Ishikawa (cell line): ENCODE measurements around the gene CASK.

Experiments used
- CEBPB ChIP-seq: IDR thresholded peaks from 2 replicates; pipeline ENCODE4 v1.6.1; 2012
- CREB1 ChIP-seq: IDR thresholded peaks from 2 replicates; pipeline ENCODE4 v1.6.1; 2012; ENCODE audit warnings: low read depth
- EGR1 ChIP-seq: IDR thresholded peaks from 2 replicates; pipeline ENCODE4 v1.6.1; 2012
- EP300 ChIP-seq: IDR thresholded peaks from 2 replicates; pipeline ENCODE4 v1.6.1; 2012; ENCODE audit warnings: borderline replicate concordance
- FOXM1 ChIP-seq: IDR thresholded peaks from 2 replicates; pipeline ENCODE4 v1.6.1; 2012; ENCODE audit warnings: low read depth, borderline replicate concordance
- NFIC ChIP-seq: IDR thresholded peaks from 2 replicates; pipeline ENCODE4 v1.6.1; 2012
- RAD21 ChIP-seq: IDR thresholded peaks from 2 replicates; pipeline ENCODE4 v1.6.1; 2012; ENCODE audit warnings: low read depth
- TAF1 ChIP-seq: IDR thresholded peaks from 2 replicates; pipeline ENCODE4 v1.6.1; 2012; ENCODE audit warnings: low read depth, mild to moderate bottlenecking
- TCF12 ChIP-seq: IDR thresholded peaks from 2 replicates; pipeline ENCODE4 v1.6.1; 2012; ENCODE audit warnings: low read depth
- TEAD4 ChIP-seq: IDR thresholded peaks from 2 replicates; pipeline ENCODE4 v1.6.1; 2012
- YY1 ChIP-seq: IDR thresholded peaks from 2 replicates; pipeline ENCODE4 v1.6.1; 2012; ENCODE audit warnings: low read depth
- ZBTB7A ChIP-seq: IDR thresholded peaks from 2 replicates; pipeline ENCODE4 v1.6.1; 2012; ENCODE audit warnings: low read depth
- TF ChIP-seq, protein P1 (sequence below): IDR thresholded peaks from 2 replicates; pipeline ENCODE4 v1.6.1; 2012
- TF ChIP-seq, protein P2 (sequence below): IDR thresholded peaks from 2 replicates; pipeline ENCODE4 v1.6.1; 2012
- TF ChIP-seq, protein P3 (sequence below): IDR thresholded peaks from 2 replicates; pipeline ENCODE4 v1.6.1; 2012; ENCODE audit warnings: low read depth, mild to moderate bottlenecking

Gene CASK

DNA sequence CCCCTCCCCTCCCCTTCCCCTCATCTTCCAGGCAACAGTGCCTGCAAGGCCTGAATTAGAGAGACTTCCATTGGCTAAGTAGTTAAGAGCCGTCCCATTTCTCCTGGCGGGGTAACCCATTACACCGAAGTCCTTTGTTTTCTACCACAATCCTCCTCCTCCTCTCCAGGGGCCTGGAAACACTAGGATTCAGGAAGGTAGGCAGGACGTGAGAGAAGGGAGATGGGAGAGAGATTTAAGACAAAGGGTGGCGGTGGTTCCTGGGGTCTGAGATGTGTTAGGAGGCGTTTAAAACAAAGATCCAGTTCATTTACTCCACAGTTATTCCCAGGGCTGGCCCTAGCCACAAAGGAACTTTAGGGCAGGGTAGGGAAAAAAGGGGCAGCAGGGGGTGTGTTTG lies 448.2 kb downstream of the CASK start:
- TF ChIP-seq, protein P1, sequence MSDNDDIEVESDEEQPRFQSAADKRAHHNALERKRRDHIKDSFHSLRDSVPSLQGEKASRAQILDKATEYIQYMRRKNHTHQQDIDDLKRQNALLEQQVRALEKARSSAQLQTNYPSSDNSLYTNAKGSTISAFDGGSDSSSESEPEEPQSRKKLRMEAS: no peak
- TF ChIP-seq TAF1 (no peak), ZBTB7A (no peak), EGR1 (no peak), RAD21 (no peak), TEAD4 (no peak), NFIC (no peak), YY1 (no peak), EP300 (no peak), CREB1 (no peak), CEBPB (no peak)
- TF ChIP-seq, protein P2, sequence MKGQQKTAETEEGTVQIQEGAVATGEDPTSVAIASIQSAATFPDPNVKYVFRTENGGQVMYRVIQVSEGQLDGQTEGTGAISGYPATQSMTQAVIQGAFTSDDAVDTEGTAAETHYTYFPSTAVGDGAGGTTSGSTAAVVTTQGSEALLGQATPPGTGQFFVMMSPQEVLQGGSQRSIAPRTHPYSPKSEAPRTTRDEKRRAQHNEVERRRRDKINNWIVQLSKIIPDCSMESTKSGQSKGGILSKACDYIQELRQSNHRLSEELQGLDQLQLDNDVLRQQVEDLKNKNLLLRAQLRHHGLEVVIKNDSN: no peak

DNA sequence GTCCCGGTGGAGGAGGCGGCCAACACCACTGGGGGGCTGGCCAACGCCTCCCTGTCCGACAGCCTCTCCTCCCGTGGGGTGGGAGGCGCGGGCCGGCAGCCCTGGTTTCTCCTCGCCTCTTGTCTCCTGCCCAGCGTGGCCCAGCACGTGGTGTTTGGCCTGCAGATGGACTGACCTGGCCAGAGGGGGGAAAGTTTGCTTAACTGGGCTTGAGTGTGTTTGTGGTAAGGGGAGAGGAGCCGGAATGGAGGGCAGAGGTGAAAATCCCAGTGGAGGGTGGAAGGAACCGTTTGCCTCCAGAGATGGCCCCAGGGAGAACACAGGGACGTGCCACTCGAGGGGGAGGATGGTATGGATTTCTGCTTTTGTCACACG lies 448.6 kb downstream of the CASK start:
- TF ChIP-seq TCF12: no peak

DNA sequence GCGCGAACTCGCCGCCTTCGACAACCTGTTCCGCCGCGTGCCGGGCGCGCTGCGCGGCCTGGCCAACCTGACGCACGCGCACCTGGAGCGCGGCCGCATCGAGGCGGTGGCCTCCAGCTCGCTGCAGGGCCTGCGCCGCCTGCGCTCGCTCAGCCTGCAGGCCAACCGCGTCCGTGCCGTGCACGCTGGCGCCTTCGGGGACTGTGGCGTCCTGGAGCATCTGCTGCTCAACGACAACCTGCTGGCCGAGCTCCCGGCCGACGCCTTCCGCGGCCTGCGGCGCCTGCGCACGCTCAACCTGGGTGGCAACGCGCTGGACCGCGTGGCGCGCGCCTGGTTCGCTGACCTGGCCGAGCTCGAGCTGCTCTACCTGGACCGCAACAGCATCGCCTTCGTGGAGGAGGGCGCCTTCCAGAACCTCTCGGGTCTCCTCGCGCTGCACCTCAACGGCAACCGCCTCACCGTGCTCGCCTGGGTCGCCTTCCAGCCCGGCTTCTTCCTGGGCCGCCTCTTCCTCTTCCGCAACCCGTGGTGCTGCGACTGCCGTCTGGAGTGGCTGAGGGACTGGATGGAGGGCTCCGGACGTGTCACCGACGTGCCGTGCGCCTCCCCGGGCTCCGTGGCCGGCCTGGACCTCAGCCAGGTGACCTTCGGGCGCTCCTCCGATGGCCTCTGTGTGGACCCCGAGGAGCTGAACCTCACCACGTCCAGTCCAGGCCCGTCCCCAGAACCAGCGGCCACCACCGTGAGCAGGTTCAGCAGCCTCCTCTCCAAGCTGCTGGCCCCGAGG lies 449.2 kb downstream of the CASK start:
- TF ChIP-seq ZBTB7A (no peak), FOXM1 (no peak), EP300 (no peak), RAD21 (no peak), CREB1 (no peak), TCF12 (no peak), NFIC (no peak), CEBPB (no peak)
- TF ChIP-seq, protein P3, sequence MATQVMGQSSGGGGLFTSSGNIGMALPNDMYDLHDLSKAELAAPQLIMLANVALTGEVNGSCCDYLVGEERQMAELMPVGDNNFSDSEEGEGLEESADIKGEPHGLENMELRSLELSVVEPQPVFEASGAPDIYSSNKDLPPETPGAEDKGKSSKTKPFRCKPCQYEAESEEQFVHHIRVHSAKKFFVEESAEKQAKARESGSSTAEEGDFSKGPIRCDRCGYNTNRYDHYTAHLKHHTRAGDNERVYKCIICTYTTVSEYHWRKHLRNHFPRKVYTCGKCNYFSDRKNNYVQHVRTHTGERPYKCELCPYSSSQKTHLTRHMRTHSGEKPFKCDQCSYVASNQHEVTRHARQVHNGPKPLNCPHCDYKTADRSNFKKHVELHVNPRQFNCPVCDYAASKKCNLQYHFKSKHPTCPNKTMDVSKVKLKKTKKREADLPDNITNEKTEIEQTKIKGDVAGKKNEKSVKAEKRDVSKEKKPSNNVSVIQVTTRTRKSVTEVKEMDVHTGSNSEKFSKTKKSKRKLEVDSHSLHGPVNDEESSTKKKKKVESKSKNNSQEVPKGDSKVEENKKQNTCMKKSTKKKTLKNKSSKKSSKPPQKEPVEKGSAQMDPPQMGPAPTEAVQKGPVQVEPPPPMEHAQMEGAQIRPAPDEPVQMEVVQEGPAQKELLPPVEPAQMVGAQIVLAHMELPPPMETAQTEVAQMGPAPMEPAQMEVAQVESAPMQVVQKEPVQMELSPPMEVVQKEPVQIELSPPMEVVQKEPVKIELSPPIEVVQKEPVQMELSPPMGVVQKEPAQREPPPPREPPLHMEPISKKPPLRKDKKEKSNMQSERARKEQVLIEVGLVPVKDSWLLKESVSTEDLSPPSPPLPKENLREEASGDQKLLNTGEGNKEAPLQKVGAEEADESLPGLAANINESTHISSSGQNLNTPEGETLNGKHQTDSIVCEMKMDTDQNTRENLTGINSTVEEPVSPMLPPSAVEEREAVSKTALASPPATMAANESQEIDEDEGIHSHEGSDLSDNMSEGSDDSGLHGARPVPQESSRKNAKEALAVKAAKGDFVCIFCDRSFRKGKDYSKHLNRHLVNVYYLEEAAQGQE: no peak

DNA sequence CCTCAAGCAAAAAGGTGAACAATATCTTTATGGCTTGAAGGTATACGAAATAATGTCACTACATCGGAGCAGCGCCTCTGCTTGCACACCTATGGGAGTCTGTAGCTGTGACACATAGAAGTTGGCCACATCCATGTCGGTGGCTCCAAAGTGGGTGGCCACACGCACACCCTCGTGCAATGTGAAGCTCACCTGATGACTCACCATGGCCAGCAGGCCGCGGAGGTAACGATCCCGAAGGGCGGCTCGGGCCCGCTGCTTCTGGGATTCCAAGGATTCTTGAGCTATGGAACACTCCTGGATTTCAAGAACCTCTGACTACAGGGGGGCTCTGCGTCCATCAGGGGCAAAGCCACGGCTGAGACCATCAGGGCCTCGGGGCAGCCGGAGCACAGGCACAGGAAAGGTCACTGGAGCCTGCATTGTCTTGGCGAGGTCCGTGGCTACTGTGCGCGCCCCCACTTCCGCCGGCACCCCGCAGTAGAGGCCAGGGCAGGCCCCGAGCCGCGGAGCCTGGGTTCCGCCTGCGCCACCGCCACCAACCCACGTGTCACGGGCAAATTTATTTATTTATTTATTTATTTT lies 451.0 kb downstream of the CASK start:
- TF ChIP-seq RAD21 (no peak), TEAD4 (peak; percentile 37)

DNA sequence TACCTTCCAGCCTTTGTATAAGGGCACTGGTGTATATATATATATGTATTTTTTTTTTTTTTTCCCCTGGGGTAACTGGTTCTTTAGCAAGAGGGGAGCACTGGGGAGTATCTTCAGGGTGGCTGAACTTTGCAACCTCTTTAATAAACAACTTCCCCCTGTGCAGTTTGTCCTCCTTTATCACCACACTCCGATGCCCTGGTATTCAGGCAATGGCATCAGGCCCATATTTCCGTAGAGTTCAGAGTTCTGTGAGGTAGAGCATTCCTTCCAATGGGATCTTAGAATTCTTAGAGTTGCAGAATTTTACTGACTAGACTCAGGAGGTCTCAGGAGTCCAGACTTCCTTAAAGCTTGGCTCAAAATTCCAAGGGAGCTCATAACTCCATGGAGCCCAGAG lies 451.6 kb downstream of the CASK start:
- TF ChIP-seq NFIC (no peak), CEBPB (no peak), TAF1 (no peak), EGR1 (no peak), CREB1 (no peak), YY1 (no peak), FOXM1 (no peak), ZBTB7A (no peak), RAD21 (no peak), EP300 (no peak)
- TF ChIP-seq, protein P1: no peak
- TF ChIP-seq, protein P3: no peak

DNA sequence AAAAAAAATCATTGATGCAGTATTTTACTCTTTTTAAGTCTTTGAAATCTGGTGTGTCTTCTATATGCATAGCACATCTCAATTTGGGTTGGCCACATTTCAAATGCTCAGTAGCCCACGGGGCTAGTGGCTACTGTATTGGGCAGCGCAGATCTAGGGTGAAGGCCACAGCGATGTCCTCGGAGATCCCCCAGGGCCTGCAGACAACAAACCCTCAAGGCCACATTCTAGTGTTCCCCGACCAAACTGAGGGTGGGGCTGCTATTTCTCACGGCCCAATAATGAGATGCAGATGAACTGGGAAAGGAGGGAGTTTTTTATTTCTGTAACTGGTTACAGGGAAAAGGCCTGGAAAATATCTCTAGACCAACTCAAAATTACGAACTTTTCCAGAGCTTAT lies 452.6 kb downstream of the CASK start:
- TF ChIP-seq RAD21: no peak
- TF ChIP-seq ZBTB7A: no peak
- TF ChIP-seq EGR1: no peak
- no peak for TF ChIP-seq NFIC
- TF ChIP-seq TAF1: no peak
- no peak for TF ChIP-seq CREB1
- no peak for TF ChIP-seq YY1
- no peak for TF ChIP-seq TEAD4
- TF ChIP-seq, protein P2: no peak
